ENCODE measurements around the gene GABBR2.

The GABBR2 gene

DNA sequence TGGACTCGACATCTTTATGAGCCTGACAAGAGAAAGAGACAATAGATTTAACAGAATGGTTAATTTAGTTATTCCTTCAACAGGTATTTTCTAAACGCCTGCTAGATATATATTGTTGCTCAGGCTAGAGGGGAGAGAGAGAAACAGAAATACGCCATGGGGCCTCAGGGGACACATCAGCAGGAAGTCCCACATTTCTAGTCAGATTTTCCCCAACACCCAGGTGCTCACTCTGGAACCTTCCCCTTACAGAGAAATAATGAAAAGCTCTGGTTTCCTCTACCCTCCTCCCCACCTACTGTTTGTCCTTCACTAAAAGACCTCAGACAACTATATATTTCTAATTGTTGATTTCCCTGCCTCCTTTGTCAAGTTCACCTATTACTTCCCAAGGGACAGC, 323.0 kb downstream of the GABBR2 start:
- no peaks in the 10 kb centered on the region for H3K9me3 ChIP-seq (replicated peaks; ENCODE audit: insufficient read depth, low read length)
- no peak overlapping the region for H3K27ac ChIP-seq (ENCODE audit: low read length)
- TF ChIP-seq CTCF (IDR thresholded peaks at IDR 0.05; ENCODE audit: low read length) (no peak), EZH2 (optimal IDR thresholded peaks at IDR 0.05; ENCODE audit: low read depth, low read length) (no peak), EZH2phosphoT487 (IDR thresholded peaks at IDR 0.05; ENCODE audit: low read length) (no peak)

GRCh38 chr9:98383758-98384157, 325.0 kb downstream of the GABBR2 start:
- Histone ChIP-seq H3K9me3 (replicated peaks; ENCODE audit: insufficient read depth, low read length) (no peaks in the 10 kb centered on the region), H3F3A (ENCODE audit: insufficient read depth, low read length) (no peaks in the 10 kb centered on the region), H3K79me2 (ENCODE audit: low read length) (no peaks in the 10 kb centered on the region), H3K9ac (ENCODE audit: low read length) (no peak overlapping the region), H4K20me1 (ENCODE audit: insufficient read depth, low read length) (no peaks in the 10 kb centered on the region), H3K4me3 (ENCODE audit: low read length) (no peak overlapping the region), H3K27ac (ENCODE audit: low read length) (no peak overlapping the region), H3K9me2 (replicated peaks; ENCODE audit: insufficient read depth, low read length) (no peaks in the 10 kb centered on the region), H3K27me3 (replicated peaks; ENCODE audit: insufficient read depth, low read length) (no peaks in the 10 kb centered on the region), H3K4me1 (ENCODE audit: low read length) (no peaks in the 10 kb centered on the region), H3K36me3 (replicated peaks; ENCODE audit: insufficient read depth, low read length) (no peaks in the 10 kb centered on the region), H3K4me2 (ENCODE audit: low read depth, low read length) (no peak overlapping the region), H2AFZ (ENCODE audit: low read length) (no peak overlapping the region)
- no peak for TF ChIP-seq EZH2 (optimal IDR thresholded peaks at IDR 0.05; ENCODE audit: low read depth, low read length)
- no peak for TF ChIP-seq CTCF (IDR thresholded peaks at IDR 0.05; ENCODE audit: low read length)
- TF ChIP-seq EZH2phosphoT487 (IDR thresholded peaks at IDR 0.05; ENCODE audit: low read length) = no peak
- DNase-seq = no peak

More for the DNA sequence above, 323.0 kb downstream of the GABBR2 start:
- Histone ChIP-seq H3K36me3 (replicated peaks; ENCODE audit: insufficient read depth, low read length) (no peaks in the 10 kb centered on the region), H3K79me2 (ENCODE audit: low read length) (no peaks in the 10 kb centered on the region), H3K4me2 (ENCODE audit: low read depth, low read length) (no peak overlapping the region), H3K9me2 (replicated peaks; ENCODE audit: insufficient read depth, low read length) (no peaks in the 10 kb centered on the region), H3K4me1 (ENCODE audit: low read length) (no peaks in the 10 kb centered on the region), H3K9ac (ENCODE audit: low read length) (no peak overlapping the region), H3F3A (ENCODE audit: insufficient read depth, low read length) (no peaks in the 10 kb centered on the region), H3K4me3 (ENCODE audit: low read length) (no peak overlapping the region), H2AFZ (ENCODE audit: low read length) (no peak overlapping the region), H3K27me3 (replicated peaks; ENCODE audit: insufficient read depth, low read length) (no peaks in the 10 kb centered on the region), H4K20me1 (ENCODE audit: insufficient read depth, low read length) (no peaks in the 10 kb centered on the region)
- no peak for DNase-seq

DNA sequence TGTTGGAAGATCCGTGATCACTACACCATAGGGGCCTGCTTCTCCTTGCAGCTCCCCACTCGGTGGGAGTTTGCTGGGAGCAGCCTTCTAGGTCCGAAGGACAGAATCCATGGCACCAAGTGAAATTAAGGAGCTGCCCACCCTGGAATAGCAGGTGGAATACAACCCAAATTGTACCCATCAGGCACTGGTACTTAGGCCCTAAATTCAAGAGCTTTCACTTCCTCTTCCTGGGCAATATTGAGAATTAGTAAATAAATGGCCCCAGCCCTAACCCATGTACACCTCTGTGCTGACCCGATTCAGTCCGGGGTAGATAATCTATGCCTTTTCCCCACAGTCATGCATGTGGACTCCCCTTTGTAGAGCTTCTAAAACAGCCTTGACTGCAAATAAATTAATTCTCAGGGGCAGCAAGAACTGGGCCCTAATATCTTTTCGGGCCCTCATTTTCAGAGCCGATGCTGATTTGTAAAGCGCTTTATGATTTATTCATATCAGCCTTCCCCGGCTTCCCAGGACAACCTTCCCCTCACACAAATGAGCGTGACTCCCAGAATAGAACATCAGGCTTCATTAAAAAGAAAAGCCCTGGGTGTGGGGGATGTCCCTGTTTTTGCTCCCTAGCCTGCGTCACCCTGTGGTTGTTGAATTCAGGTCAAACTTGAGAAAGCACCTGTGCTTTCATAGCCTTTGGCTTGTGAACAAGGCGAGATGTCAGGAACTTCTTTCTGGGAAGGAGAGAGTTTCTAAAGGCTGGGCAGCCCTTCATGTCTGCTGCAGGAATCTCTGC, 327.2 kb downstream of the GABBR2 start:
- DNase-seq = no peak
- H3K4me1 ChIP-seq (ENCODE audit: low read length) = no peaks in the 10 kb centered on the region
- no peaks in the 10 kb centered on the region for H3K9me3 ChIP-seq (replicated peaks; ENCODE audit: insufficient read depth, low read length)
- H3K4me2 ChIP-seq (ENCODE audit: low read depth, low read length) = no peak overlapping the region
- H3K9me2 ChIP-seq (replicated peaks; ENCODE audit: insufficient read depth, low read length) = no peaks in the 10 kb centered on the region
- no peak overlapping the region for H3K9ac ChIP-seq (ENCODE audit: low read length)
- H2AFZ ChIP-seq (ENCODE audit: low read length) = no peak overlapping the region
- no peaks in the 10 kb centered on the region for H3K36me3 ChIP-seq (replicated peaks; ENCODE audit: insufficient read depth, low read length)
- H3K27me3 ChIP-seq (replicated peaks; ENCODE audit: insufficient read depth, low read length) = no peaks in the 10 kb centered on the region
- no peak for TF ChIP-seq EZH2phosphoT487 (IDR thresholded peaks at IDR 0.05; ENCODE audit: low read length)
- TF ChIP-seq CTCF (IDR thresholded peaks at IDR 0.05; ENCODE audit: low read length) = no peak
- TF ChIP-seq EZH2 (optimal IDR thresholded peaks at IDR 0.05; ENCODE audit: low read depth, low read length) = no peak
- H3K27ac ChIP-seq (ENCODE audit: low read length) = no peak overlapping the region
- no peaks in the 10 kb centered on the region for H4K20me1 ChIP-seq (ENCODE audit: insufficient read depth, low read length)
- no peaks in the 10 kb centered on the region for H3K79me2 ChIP-seq (ENCODE audit: low read length)
- H3K4me3 ChIP-seq (ENCODE audit: low read length) = no peak overlapping the region
- no peaks in the 10 kb centered on the region for H3F3A ChIP-seq (ENCODE audit: insufficient read depth, low read length)

All from MM.1S (cell line).